ENCODE results near the gene TTC28. TPM values are rescaled to one million over a fixed set of nuclear protein-coding genes. Genes with fewer than 3 reads are reported as not detected.
"Not testable (repeated sequence)": the region's sequence is repeated elsewhere in the genome, so short reads cannot be mapped to it uniquely, and the experiment has no call there.

TTC28 gene
- total and polyA plus RNA-seq, 2 donors (not counting 1 experiment from before 2014, with no cell fraction given), result 8.2 to 31.4 TPM

GRCh38 chr22:28500006-28500405 lies 179.6 kb downstream of the TTC28 start:
- Histone ChIP-seq H3K79me2 (ENCODE audit: control insufficient read depth, insufficient read depth, low read length) (no peaks in the 10 kb centered on the region), H3K4me1 (ENCODE audit: control insufficient read depth, extremely low read depth, insufficient read depth, low read length) (no peaks in the 10 kb centered on the region), H3K36me3 (ENCODE audit: control insufficient read depth, insufficient read depth, low read length) (no peaks in the 10 kb centered on the region), H3K27ac (ENCODE audit: insufficient read depth, low read length) (no peak overlapping the region), H3K4me3 (replicated peaks in 1 of 4; ENCODE audit: control extremely low read depth in 1 of 4, insufficient read depth in 1 of 4, low read depth in 3 of 4, low read length in 4 of 4) (no peak overlapping the region), H3K27me3 (ENCODE audit: control insufficient read depth, insufficient read depth, low read length) (no peaks in the 10 kb centered on the region), H2AFZ (ENCODE audit: low read length) (no peak overlapping the region), H3K9ac (ENCODE audit: insufficient read depth, low read length) (no peak overlapping the region), H3K4me2 (ENCODE audit: extremely low read depth, insufficient read depth, low read length) (no peak overlapping the region), H4K20me1 (ENCODE audit: control insufficient read depth, extremely low read depth, insufficient read depth, low read length) (no peaks in the 10 kb centered on the region), H3K9me3 (ENCODE audit: control insufficient read depth, insufficient read depth, low read depth, low read length) (no peaks in the 10 kb centered on the region)
- no peak for DNase-seq (ENCODE audit: low read depth in 2 of 2)
- TF ChIP-seq CTCF (conservative IDR thresholded peaks at IDR 0.05 in 1 of 2, IDR thresholded peaks at IDR 0.05 in 1 of 2; ENCODE audit: low read depth in 1 of 2, low read length in 2 of 2) (no peak), EZH2 (IDR thresholded peaks at IDR 0.05; ENCODE audit: low read length, missing control alignments) (no peak)

DNA sequence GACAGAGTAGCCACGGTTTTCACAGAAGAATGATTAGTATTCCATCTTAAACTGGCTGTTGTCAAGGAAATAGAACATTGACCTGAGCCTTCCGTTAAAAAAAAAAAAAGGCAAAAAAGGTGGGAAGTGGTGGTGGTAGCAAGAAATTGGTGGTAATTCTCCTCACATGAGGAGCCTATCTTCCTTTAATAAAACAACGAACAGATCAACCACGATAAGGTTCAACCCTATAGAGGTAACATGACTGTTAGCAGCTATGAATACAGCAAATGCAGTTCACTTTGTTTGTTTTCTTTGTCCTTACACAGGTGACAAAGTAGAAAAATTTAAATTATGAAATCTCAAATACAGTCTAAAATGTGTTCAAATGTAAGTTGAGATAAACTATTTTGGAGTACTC lies 181.6 kb downstream of the TTC28 start:
- H3K27me3 ChIP-seq (ENCODE audit: control insufficient read depth, insufficient read depth, low read length), result no peaks in the 10 kb centered on the region

DNA sequence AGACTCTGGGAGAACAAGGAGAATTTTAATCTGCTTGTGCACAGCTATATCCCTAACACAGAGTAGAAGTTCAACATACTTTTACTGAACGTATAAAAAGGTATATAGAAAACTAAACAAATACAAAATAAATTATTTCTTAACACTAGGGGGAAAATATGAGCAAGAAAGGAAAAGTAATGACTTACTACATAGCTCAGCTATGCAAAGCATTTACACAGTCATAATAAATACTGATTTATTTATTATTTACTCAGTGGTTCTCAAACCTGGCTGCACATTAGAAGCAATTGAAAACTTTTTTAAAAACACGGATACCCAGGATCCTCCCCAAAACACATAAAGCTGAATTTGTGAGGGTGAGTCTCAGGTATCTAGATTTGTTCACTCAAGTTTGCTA lies 182.5 kb downstream of the TTC28 start:
- Histone ChIP-seq H3K4me3 (replicated peaks in 1 of 4; ENCODE audit: control extremely low read depth in 1 of 4, insufficient read depth in 1 of 4, low read depth in 3 of 4, low read length in 4 of 4) (no peak overlapping the region), H3K4me1 (ENCODE audit: control insufficient read depth, extremely low read depth, insufficient read depth, low read length) (no peaks in the 10 kb centered on the region), H3K27ac (ENCODE audit: insufficient read depth, low read length) (no peak overlapping the region), H3K9me3 (ENCODE audit: control insufficient read depth, insufficient read depth, low read depth, low read length) (no peaks in the 10 kb centered on the region), H3K36me3 (ENCODE audit: control insufficient read depth, insufficient read depth, low read length) (no peaks in the 10 kb centered on the region), H2AFZ (ENCODE audit: low read length) (no peak overlapping the region), H4K20me1 (ENCODE audit: control insufficient read depth, extremely low read depth, insufficient read depth, low read length) (no peaks in the 10 kb centered on the region), H3K27me3 (ENCODE audit: control insufficient read depth, insufficient read depth, low read length) (no peaks in the 10 kb centered on the region), H3K9ac (ENCODE audit: insufficient read depth, low read length) (no peak overlapping the region), H3K4me2 (ENCODE audit: extremely low read depth, insufficient read depth, low read length) (no peak overlapping the region), H3K79me2 (ENCODE audit: control insufficient read depth, insufficient read depth, low read length) (no peaks in the 10 kb centered on the region)
- peak; percentile 12 to 23 for DNase-seq (ENCODE audit: low read depth in 2 of 2)
- no peak for TF ChIP-seq CTCF (conservative IDR thresholded peaks at IDR 0.05 in 1 of 2, IDR thresholded peaks at IDR 0.05 in 1 of 2; ENCODE audit: low read depth in 1 of 2, low read length in 2 of 2)
- TF ChIP-seq EZH2 (IDR thresholded peaks at IDR 0.05; ENCODE audit: low read length, missing control alignments), result no peak

More for the DNA sequence above, 181.6 kb downstream of the TTC28 start:
- Histone ChIP-seq H3K27ac (ENCODE audit: insufficient read depth, low read length) (no peak overlapping the region), H3K4me3 (replicated peaks in 1 of 4; ENCODE audit: control extremely low read depth in 1 of 4, insufficient read depth in 1 of 4, low read depth in 3 of 4, low read length in 4 of 4) (no peak overlapping the region), H3K4me1 (ENCODE audit: control insufficient read depth, extremely low read depth, insufficient read depth, low read length) (no peaks in the 10 kb centered on the region), H2AFZ (ENCODE audit: low read length) (no peak overlapping the region), H3K79me2 (ENCODE audit: control insufficient read depth, insufficient read depth, low read length) (no peaks in the 10 kb centered on the region), H3K9me3 (ENCODE audit: control insufficient read depth, insufficient read depth, low read depth, low read length) (no peaks in the 10 kb centered on the region), H3K4me2 (ENCODE audit: extremely low read depth, insufficient read depth, low read length) (no peak overlapping the region), H3K9ac (ENCODE audit: insufficient read depth, low read length) (no peak overlapping the region), H3K36me3 (ENCODE audit: control insufficient read depth, insufficient read depth, low read length) (no peaks in the 10 kb centered on the region), H4K20me1 (ENCODE audit: control insufficient read depth, extremely low read depth, insufficient read depth, low read length) (no peaks in the 10 kb centered on the region)
- no peak for DNase-seq (ENCODE audit: low read depth in 2 of 2)
- no peak for TF ChIP-seq CTCF (conservative IDR thresholded peaks at IDR 0.05 in 1 of 2, IDR thresholded peaks at IDR 0.05 in 1 of 2; ENCODE audit: low read depth in 1 of 2, low read length in 2 of 2)
- TF ChIP-seq EZH2 (IDR thresholded peaks at IDR 0.05; ENCODE audit: low read length, missing control alignments), result no peak

- H3K36me3 ChIP-seq (ENCODE audit: control insufficient read depth, insufficient read depth, low read length); H3K4me1 ChIP-seq (ENCODE audit: control insufficient read depth, extremely low read depth, insufficient read depth, low read length); H3K4me2 ChIP-seq (ENCODE audit: extremely low read depth, insufficient read depth, low read length); H3K9me3 ChIP-seq (ENCODE audit: control insufficient read depth, insufficient read depth, low read depth, low read length); H2AFZ ChIP-seq (ENCODE audit: low read length); H3K79me2 ChIP-seq (ENCODE audit: control insufficient read depth, insufficient read depth, low read length); H3K27me3 ChIP-seq (ENCODE audit: control insufficient read depth, insufficient read depth, low read length); H3K9ac ChIP-seq (ENCODE audit: insufficient read depth, low read length); H3K27ac ChIP-seq (ENCODE audit: insufficient read depth, low read length); H3K4me3 ChIP-seq (replicated peaks in 1 of 4; ENCODE audit: control extremely low read depth in 1 of 4, insufficient read depth in 1 of 4, low read depth in 3 of 4, low read length in 4 of 4); H4K20me1 ChIP-seq (ENCODE audit: control insufficient read depth, extremely low read depth, insufficient read depth, low read length); DNase-seq (ENCODE audit: low read depth in 2 of 2): not testable (repeated sequence)
These were observed 188.4 kb downstream of the TTC28 start for GRCh38 chr22:28491289-28491688.
